GM21576 (cell line): Measurements from ENCODE around the gene IL32.
A peak's percentile ranks its signal among the peaks of the same experiment; 100 is the strongest.
"Not testable (repeated sequence)": the region's sequence is repeated elsewhere in the genome, so short reads cannot be mapped to it uniquely, and the experiment has no call there.

Experiments used
- ATAC-seq: cut with Tn5 transposase; IDR thresholded peaks from one replicate; pipeline ENCODE4 v1.9.1; 2021; ENCODE audit warnings: mild to moderate bottlenecking, moderate library complexity; ENCODE audit not compliant: unreplicated experiment

IL32 gene

DNA sequence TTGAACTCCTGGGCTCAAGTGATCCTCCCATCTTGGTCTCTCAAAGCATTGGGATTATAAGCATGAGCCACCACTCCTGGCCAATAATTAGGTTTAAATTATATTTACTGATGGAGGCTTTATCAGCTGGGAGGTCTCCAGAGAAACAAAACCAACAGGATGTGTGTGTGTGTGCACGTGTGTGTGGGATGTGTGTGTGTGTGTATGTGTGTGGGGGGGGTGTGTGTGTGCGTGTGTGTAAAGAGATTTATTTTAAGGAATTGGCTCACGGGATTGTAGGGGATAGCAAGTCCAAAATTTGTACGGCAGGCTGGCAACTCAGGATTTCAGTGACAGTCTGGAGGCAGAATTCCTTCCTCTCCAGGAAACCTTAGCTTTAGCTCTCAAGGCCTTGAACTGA is 14.4 kb upstream of the IL32 start:
- ATAC-seq: no peak

DNA sequence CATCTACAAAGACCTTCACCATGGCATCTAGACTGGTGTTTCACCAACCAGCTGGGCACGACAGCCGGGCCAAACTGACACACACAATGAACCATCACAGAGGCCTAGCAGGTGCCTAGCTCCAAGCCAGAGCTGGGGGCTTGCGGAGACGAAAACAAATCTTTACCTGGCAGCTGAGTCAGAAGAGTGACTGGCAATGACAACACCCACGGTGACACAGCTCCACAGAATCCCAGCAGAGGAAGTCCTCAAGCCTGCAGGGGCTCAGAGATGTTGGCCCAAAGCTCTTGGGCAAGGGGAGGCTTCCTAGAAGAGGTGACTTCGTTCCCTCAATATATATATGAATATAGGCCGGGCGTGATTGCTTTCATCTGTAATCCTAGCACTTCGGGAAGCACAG is 13.9 kb upstream of the IL32 start:
- no peak for ATAC-seq

DNA sequence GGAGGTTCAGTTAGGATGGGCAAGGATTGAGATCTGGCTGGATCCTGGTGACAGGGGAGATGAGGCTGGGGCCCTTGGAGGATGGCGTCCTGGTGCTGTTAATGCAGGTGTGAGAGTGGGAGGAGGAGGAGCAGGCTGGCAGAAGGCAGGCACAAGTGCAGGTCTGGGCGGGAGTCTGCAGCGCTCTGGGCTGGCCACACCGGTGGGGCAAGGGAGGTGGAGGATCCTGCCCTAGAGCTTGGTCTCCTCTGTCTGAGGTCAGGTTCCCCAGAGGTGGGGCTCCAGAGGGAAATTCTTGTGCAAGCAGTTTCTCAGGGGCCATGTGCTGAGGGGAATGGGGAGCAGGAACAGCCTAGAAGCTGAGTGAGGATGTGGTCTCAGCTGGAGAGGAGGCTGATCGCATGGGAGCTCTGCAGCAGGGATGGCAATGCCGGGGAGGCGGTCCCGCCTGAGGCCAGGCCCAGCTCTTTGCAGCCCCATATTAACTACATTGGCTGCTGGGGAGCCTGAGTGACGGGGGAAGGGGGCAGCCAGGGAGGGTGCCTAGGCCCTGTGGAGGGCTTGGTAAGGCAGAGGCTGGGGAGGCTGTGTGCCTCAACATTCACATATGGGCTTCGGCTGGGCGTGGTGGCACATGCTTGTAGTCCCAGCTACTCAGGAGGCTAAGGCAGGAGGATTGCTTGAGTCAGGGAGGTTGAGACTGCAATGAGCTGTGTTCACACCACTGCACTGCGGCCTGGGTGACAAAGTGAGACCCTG is 12.7 kb upstream of the IL32 start:
- ATAC-seq: not testable (repeated sequence)

DNA sequence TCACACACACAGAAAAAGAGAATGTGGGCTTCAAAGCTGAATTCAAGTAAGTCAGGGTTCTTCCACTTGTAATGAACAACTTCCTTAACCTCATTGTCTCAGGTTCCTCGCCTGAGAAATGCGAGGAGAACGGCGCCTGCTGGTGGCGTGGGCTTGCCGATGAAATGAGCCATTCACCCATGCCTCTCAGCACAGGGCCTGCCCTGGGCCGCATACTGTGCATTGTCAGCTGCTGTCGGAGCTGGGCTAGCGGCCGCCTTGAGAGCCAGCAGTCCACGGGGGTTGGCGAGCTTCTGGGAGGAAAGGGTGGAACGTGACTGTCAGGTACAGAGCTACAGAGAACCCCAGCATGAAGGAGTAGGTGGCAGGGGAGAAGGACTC is 12.1 kb upstream of the IL32 start:
- not testable (repeated sequence) for ATAC-seq

DNA sequence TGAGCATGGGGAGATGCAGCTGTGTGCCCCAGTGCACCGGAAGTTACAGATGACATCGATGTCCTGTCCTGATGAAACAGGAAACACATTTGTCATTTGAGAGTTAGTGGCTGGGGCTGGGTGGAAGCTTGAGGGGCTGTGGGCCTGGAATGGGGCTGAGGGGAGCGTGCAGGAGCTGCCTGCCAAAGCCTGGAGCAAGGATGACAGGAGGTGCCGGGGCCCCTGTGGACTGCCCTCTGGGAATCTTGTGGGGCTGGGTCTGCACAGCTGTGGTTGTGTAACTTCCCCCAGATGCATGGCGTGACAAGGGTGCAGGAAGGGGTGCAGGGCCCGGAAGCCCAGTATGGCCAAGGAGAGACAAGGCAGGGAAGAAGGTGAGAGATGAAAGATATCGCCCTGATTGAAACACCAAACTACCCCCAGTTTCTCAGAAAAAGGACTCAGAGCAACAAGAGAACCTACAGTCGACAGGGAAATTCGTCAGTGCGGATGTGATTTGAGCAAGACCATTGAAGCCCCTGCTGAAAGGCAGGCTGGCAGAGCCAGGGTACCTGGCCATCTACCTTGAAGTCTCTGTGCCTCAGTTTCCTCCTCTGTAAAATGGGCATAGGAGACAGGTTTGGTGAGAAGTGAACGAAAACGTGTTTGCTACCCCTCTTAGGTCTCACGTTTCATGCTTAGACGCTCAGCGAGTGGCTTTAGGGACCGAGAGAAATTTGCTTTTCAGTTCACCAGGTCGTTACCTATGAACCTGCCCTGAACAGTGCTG is 10.3 kb upstream of the IL32 start:
- no peak for ATAC-seq

DNA sequence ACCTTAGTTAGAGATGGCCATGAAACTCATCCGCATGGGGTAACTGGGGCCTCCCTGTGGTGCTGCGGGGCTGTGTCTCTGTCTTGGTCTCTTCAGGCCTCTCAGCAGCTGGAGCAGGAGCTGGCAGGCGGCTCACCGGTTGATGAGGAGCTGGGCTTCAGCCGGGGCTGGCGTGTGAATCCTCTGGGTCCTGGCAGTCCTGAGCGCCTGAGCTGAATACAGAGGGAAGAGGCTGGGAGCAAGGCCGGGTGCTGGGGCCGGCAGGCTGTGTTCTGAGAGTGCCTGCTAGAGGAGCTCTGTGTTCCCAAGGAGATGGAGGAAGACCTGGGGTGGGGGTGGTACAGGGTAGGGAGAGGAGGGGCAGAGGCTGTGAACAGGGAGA is 9.7 kb upstream of the IL32 start:
- ATAC-seq: not testable (repeated sequence)

DNA sequence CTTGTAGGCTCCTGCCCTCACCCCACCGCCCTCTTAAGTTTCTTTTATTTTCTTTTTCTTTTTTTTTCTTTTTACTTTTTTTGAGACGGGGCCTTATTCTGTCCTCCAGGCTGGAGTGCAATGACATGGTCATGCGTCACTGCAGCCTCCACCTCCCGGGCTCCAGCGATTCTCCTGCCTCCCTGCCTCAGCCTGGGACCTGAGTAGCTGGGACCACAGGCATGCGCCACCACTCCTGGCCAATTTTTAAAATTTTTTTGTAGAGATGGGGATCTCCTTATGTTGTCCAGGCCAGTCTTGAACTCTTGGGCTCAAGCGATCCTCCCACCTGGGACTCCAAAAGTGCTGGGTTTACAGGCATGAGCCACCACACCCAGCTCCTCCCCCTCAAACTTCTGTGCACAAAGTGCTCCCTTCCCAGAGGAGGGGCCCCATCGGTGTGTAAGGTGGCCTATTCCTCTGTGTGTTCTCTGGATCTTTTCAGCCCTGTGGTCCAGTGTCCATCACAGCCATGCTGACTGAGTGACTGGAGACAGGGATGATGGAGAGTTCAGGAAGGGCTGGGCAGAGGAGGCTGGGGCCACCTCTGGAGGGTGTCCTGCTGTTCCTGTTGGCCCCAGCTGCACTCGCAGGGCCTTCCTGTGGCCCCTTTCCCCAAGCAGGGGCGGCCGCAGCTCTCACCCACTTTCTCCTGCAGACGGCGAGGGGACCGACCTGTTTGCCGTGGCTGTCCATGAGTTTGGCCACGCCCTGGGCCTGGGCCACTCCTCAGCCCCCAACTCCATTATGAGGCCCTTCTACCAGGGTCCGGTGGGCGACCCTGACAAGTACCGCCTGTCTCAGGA is 8.9 kb upstream of the IL32 start:
- ATAC-seq: no peak

DNA sequence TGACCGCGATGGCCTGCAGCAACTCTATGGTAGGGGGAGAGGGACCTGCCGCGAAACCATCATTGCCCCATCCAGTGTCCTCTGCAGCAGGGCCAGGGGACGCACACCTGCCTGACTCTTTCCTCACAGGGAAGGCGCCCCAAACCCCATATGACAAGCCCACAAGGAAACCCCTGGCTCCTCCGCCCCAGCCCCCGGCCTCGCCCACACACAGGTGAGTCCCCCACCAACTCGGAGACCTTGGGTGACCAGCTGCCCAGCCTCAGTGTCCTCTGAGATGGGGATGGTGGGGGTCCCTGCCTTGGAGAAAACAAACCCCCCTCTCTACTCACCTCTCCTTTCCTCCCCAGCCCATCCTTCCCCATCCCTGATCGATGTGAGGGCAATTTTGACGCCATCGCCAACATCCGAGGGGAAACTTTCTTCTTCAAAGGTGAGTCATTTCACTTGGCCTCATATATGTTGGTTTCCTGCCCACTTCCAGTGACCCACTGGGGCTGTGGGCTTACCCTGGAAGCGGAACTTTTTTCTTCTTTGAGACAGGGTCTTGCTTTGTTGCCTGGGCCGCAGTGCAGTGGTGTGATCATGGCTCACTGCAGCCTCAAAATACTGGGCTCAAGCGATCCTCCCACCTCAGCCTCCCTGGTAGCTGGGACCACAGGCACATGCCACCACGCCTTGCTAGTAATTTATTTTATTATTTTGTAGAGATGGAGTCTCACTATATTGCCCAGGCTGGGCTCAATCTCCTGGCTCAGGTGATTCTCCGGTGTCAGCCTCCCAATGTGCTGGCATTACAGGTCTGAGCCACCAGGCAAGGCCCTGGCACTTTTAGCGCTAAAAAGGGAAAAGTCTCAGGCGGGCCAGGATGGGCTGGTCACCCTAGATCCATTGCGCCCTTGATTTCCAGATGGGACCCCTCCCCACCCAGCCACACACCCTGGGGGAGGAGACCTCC is 8.0 kb upstream of the IL32 start:
- no peak for ATAC-seq

DNA sequence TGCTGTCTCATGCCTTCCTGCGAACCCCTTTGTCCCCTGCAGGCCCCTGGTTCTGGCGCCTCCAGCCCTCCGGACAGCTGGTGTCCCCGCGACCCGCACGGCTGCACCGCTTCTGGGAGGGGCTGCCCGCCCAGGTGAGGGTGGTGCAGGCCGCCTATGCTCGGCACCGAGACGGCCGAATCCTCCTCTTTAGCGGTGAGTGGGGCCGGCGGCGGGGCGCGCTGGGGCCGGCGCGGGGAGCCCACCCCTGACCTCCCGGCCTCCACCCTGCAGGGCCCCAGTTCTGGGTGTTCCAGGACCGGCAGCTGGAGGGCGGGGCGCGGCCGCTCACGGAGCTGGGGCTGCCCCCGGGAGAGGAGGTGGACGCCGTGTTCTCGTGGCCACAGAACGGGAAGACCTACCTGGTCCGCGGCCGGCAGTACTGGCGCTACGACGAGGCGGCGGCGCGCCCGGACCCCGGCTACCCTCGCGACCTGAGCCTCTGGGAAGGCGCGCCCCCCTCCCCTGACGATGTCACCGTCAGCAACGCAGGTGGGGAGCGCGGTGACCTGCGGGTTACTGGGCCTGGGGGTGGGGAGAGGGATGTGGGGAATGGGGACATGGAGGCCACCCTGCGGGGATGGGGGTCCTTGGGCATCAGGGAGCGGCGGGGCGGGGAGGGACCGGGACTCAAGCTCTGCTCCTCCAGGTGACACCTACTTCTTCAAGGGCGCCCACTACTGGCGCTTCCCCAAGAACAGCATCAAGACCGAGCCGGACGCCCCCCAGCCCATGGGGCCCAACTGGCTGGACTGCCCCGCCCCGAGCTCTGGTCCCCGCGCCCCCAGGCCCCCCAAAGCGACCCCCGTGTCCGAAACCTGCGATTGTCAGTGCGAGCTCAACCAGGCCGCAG is 7.1 kb upstream of the IL32 start:
- peak; percentile 35 for ATAC-seq

DNA sequence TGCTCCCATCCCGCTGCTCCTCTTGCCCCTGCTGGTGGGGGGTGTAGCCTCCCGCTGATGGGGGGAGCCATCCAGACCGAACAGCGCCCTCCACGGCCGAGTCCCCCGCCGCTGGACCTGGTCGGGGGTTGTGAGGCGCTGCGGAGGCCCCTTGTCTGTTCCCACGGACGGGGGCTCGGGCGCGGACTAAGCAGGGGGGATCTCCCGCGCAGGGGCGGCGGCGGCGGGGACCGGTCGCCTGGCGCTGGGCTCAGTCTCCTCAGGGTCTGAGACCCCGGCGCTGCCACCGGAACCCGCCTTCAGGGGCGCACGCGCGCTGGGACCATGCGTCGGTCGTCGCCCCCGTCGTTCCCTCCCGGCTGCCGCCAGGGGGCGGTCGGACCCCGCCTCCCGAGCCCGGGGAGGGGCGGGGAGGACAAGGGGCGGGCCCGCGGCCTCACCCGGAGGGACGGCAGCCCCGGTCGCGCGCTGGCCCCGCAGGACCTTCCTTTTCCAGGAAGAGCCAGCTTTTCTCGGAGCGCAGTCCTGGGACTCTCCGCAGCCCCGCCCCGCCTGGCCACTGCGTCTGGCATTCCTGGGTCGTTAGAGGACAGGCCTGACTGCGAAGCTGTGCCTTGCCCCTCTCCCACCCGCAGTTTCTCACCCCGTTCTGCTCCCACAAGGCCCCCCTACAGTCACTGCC is 6.3 kb upstream of the IL32 start:
- peak; percentile 73 for ATAC-seq

DNA sequence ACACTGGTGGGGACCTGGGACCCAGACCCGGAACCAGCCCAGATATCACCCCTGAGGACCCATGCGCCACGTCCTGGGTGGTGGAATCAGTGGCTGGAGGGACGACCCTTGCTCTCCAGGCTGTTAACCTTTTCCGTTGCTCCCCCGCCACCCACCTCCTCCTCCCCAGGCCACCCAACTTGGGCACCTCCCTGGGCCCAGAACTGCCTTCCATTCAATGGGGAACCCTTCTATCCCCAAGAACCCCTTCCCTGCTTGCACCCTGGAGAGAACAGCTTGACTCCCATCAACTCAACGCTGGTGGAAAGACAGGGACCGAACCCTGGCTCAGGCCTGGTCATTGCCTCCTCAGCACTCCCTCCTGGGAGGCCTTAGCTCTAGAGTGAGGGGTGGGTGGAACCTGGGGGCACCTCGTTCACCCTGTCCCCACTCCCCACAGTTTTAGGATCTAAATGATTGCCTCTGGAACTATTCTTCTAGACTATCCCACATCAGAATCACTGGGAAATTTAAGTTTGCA is 5.7 kb upstream of the IL32 start:
- no peak for ATAC-seq

DNA sequence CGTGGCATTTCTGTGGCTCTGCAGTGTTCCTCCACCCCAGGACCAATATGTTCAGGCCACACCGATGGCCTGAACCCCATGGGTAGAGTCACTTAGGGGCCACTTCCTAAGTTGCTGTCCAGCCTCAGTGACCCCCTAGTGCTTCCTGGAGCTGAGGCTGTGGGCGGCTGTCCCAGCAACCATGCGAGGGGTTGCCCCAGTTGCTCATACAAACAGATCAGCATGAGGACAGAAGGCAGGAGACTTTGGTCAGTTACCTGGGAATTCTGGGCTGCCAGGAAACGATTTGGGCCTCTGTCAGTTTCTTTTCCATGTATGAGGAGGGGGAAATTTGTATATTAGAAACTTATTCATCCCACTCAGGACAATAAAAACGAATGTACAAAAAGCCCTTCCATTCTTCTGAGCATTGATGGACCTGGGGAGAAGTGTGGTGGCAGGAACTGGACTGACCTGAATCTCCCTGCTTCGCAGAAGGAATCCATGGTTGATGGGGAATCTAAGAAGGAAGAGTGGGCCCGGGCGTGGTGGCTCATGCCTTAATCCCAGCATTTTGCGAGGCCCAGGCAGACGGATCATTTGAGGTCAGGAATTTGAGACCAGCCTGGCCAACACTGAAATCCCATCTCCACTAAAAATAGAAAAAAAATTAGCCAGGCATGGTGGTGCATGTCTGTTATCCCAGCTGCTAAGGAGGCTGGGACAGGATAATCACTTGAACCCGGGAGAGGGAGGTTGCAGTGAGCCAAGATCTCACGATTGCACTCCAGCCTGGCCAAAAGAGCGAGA is 4.9 kb upstream of the IL32 start:
- ATAC-seq: no peak

DNA sequence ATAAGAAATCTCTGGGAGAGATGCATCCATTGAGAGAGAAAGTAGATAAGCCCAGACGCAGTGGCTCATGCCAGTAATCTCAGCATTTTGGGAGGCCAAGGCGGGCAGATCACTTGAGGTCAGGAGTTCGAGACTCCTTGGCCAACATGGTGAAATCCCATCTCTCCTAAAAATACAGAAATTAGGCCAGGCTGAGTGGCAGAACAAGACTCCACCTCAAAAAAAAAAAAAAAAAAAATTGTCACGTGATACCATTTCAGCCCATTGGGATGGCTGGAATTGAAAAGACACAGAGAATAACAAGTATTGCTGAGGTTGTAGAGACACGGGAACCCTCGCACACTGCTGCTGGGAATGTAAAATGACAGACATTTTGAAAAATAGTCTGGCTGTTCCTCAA is 2.9 kb upstream of the IL32 start:
- no peak for ATAC-seq

DNA sequence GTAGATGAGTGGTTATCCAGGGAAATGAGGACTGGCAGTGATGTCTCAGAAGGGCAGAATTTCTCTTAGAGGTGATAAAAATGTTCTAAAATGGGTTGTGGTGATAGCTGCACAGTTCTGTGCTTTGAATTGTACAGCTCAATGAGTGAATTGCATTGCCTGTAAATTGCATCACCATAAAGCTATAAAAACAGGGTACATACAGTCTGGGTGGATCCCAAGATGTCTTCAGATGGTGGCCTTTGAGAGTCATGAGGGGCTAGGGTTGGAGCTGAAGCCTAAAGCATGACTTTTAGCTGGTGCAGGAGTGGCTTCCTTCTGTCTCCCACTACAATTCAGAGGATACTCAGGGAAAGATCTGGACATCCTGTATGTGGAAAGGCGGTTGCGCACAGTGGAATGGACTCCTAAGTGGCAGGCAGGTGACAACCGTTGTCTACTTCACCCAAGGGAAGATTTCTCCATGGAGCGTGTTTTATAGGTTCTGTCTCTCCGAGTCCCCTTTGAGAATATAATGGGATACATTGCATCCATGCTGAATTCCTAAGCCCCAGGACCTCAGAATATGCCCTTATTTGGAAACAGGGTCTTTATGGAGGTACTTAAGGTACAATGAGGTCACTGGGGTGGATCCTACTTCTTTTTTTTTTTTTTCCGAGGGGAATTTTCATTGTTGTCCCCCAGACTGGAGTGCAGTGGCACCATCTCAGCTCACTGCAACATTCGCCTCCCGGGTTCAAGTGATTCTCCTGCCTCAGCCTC is 1.6 kb upstream of the IL32 start:
- no peak for ATAC-seq

DNA sequence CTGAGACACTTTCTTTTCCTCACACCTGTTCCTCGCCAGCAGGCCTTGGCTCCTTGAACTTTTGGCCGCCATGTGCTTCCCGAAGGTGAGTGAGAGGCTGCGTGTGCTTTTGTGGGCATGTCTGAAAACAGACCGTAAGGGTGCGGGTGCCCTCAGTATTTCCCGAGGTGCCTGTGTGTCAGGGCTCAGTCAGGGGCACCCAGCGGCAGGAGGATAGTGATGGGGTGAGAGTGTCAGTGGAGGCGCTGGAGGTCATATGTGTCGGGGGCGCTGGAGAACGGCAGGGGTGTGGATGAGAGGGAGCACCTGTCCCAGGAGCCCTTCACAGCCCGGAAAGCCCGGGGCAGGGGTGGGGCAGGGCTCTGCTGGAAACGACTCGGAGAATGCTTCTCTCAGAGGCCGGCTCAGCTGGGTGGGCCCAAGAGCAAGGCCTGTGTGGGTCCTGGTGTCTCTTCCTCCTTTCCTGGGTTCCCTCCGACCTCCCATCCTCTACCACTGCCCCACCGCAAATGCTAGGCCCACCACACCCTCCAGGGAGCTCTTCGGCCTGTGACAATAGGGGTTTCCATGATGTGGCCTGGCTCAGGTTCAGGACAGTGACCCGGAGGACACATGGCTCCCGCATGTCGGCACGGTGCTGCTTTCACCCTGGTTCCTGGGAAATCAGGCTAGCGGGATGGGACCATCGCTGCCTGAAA is 451 bp downstream of the IL32 start:
- no peak for ATAC-seq

DNA sequence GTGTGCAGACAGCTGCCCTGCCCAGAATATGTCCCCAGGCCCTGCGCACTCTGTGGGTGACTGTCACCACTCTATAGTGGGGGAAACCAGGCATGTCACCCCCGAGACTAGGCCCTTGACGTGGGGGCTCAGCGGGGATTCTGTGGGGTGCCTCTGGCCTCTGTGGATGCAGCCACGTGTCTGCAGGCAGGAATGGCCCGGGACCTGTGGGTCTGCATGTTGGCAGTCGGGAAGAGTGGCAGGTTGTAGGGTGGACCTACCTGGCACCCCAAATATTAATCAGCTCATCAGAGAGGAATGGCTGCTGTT is 954 bp downstream of the IL32 start:
- no peak for ATAC-seq

DNA sequence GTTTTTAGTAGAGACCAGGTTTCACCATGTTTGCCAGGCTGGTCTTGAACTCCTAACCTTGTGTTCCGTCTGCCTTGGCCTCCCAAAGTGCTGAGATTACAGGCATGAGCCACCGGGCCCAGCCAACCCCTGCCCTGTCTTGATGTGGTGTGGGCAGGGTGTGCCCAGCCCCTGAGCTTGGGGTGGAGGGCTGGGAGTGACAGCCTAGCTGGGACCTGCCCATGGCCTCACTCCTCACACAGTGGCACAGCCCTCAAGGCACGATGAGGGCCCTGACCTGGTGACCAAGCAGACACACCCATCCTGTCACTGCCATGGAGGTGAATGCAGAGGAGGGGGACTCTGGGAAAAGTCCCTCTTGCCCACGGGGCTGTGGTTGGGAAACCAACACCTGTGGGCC is 3.0 kb downstream of the IL32 start:
- no peak for ATAC-seq
